ENCODE data around the gene P4HA1.
"Not testable (repeated sequence)": the region's sequence is repeated elsewhere in the genome, so short reads cannot be mapped to it uniquely, and the experiment has no call there.

P4HA1 gene

GRCh38 chr10:73042130-73042529 lies 54.5 kb downstream of the P4HA1 start:
- DNase-seq: no peak

- DNase-seq: no peak
These were observed 57.0 kb downstream of the P4HA1 start for GRCh38 chr10:73039635-73040034.

DNA sequence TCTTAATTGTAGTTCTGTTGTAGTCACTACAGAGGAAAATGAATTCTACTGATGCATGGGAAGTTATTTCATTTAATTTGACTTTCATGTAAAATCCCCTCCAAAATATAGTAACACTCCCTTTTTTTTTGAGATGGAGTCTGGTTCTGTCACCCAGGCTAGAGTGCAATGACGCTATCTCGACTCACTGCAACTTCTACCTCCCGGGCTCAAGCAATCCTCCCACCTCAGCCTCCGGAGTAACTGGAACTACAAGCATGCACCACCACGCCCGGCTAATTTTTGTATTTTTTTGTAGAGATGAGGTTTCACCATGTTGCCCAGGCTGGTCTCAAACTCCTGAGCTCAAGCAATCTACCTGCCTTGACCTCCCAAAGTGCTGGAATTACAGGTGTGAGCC lies 60.4 kb downstream of the P4HA1 start:
- not testable (repeated sequence) for DNase-seq

GRCh38 chr10:73032536-73032935 lies 64.1 kb downstream of the P4HA1 start:
- no peak for DNase-seq

DNA sequence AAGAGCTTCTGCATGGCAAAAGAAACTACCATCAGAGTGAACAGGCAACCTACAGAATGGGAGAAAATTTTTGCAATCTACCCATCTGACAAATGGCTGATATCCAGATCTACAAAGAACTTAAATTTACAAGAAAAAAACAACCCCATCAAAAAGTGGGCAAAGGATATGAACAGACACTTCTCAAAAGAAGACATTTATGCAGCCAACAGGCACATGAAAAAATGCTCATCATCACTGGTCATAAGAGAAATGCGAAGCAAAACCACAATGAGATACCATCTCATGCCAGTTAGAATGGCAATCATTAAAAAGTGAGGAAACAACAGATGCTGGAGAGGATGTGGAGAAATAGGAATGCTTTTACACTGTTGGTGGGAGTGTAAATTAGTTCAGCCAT lies 70.0 kb downstream of the P4HA1 start:
- DNase-seq: not testable (repeated sequence)

DNA sequence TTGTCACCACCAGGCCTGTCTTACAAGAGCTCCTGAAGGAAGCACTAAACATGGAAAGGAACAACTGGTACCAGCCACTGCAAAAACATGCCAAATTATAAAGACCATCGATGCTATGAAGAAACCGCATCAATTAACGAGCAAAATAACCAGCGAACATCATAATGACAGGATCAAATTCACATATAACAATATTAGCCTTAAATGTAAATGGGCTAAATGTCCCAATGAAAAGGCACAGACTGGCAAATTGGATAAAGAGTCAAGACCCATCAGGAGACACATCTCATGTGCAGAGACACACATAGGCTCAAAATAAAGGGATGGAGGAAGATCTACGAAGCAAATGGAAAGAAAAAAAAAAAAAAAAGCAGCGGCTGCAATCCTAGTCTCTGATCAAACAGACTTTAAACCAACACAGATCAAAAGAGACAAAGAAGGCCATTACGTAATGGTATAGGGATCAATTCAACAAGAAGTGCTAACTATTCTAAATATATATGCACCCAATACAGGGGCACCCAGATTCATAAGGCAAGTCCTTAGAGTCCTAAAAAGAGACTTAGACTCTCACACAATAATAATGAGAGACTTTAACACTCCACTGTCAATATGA lies 73.1 kb downstream of the P4HA1 start:
- not testable (repeated sequence) for DNase-seq

DNA sequence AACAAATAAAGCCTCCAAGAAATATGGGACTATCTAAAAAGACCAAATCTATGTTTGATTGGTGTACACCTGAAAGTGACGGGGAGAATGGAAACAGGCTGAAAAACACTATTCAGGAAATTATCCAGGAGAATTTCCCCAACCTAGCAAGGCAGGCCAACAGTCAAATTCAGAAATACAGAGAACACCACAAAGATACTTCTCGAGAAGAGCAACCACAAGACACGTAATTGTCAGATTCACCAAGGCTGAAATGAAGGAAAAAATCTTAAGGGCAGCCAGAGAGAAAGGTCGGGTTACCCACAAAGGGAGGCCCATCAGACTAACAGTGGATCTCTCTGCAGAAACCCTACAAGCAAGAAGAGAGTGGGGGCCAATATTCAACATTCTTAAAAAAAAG lies 73.7 kb downstream of the P4HA1 start:
- DNase-seq: not testable (repeated sequence)

- DNase-seq: not testable (repeated sequence)
These were observed 75.0 kb downstream of the P4HA1 start for GRCh38 chr10:73021538-73022164.

DNA sequence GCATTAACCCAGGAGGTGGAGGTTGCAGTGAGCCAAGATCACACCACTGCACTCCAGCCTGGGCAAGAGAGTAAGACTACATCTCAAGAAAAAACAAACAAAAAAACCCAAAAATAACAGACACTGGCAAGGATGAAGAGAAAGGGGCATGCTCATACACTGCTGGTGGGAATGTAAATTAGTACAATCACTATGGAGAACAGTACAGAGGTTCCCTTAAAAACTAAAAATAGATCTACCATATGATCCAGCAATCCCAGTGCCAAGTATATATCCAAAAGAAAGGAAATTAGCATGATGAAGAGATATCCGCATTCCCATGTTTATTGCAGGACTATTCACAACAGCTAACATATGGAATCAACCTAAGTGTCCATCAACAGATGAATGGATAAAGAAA lies 75.6 kb downstream of the P4HA1 start:
- no peak for DNase-seq

DNA sequence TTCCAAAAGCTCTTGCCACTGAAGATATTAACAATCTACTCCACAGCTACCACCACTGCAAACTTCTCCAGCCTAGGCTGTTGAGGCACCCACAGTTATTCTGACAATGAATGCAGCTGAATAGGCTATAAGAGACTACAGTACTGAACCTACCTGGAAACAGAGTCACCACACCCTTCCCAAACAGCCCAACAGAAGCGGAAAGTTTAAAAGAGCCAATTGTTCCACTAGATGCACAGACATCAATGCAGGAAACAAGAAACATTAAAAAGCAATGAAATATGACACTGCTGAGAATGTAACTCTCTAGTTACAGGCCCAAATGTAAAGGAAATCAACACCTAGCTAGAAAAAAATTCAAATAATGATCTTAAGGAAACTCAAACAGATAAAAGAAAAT lies 77.6 kb downstream of the P4HA1 start:
- DNase-seq: no peak

DNA sequence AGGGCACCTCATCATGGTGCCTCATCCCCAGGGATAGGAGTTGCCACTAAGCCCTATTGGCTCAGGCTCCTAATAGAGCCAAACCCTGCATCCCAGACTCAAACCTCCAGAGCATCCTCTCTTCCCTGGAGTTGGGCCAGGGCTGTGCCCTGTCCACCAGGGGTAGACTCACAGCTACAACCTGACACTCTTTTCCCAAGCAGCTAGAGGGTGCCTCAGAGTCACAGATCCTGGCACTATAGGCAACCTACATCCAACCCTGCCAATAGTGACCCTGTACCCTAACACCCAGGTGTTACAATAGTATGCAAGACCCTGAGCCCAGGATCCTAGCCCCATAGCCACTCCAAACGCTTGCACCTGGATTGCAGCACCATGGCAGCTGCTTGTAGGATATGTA lies 78.0 kb downstream of the P4HA1 start:
- DNase-seq: no peak

DNA sequence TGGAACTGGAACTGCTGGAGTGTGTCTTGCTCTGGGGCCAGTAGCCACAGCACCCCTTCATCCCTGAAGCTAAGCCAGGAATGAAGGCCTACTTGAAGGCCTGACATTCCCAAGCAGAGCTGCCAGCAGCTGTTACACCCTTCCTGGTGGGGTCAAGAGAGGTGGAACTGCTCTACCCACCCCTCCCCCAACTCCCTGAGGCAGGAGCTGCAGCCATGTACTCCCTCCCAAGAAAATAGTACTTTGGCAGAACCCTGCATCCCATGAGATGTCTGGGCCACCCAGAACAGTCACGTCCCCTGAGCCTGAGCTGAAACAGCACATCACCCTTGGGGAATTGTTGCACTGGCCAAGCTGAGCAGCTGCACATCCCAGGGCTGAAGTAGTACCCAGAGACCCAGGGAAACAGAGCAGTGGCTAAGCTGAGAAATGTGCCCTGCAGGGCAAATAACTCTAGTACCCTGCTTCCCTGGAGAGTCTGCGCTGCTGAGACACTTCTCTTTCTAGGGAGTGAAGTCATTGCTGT lies 78.6 kb downstream of the P4HA1 start:
- DNase-seq: no peak

DNA sequence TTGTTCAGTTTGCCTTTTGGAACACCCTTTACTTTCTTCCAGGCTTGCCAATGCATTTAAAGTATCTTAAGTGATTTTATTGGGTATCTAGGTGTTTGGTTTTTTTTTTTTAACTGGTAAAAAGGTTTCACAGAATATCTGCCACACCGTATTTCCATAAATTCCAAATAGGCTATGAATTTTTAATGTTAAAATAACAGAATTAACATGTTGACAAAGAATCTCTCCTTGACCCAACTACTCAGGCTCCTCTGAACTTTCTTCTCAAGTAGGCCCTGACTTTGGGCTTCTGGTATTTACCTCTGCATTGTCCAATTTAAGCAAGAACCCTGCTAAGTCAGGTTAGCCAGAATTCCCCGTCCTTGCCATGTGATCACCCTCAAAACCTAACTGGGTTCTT lies 80.9 kb downstream of the P4HA1 start:
- no peak for DNase-seq

- no peak for DNase-seq
These were observed 92.8 kb downstream of the P4HA1 start for GRCh38 chr10:73003822-73004221.

- DNase-seq: no peak
These were observed 95.7 kb downstream of the P4HA1 start for GRCh38 chr10:73000973-73001372.

DNA sequence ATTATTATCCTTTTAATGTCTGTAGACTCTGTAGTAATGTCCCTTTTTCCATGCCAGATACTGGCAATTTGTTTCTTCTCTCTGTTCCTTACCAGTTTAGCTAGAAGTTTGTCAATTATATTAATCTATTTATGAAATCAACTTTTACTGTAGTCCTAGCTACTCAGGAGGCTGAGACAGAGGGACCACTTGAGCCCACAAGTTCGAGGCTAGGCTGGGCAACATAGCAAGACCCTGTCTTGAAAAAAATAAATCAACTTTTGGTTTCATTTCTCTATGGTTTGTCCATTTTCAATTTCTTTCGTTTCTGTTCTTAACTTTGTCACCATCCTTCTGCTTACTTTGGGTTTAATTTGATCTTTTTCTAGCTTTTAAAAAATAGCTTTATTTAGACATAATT lies 99.6 kb downstream of the P4HA1 start:
- DNase-seq: no peak

GRCh38 chr10:72995459-72995858 lies 101.2 kb downstream of the P4HA1 start:
- not testable (repeated sequence) for DNase-seq

DNA sequence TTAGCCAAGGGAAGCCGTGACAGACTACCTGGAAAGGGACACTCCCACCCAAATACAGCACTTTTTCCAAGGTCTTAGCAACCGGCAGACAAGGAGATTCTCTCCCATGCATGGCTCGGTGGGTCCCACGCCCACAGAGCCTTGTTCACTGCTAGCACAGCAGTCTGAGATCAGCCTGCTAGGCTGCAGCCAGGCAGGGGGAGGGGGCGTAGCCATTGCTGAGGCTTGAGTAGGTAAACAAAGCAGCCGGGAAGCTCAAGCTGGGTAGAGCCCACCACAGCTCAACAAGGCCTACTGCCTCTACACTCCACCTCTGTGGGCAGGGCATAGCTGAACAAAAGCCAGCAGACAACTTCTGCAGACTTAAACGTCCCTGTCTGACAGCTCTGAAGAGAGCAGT lies 106.9 kb downstream of the P4HA1 start:
- not testable (repeated sequence) for DNase-seq

DNA sequence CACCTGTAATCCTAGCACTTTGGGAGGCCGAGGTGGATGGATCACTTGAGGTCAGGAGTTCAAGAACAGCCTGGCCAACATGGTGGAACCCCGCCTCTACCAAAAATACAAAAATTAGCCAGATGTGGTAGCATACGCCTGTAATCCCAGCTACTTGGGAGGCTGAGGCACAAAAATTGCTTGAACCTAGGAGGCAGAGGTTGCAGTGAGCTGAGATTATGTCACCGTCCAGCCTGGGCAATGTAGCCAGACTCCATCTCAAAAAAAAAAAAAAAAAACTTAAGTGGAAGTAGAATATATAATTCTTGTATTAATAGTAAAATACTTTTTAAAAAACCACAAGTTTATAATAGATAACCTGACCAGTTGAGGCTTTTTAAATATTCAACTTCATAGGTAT lies 112.0 kb downstream of the P4HA1 start:
- DNase-seq: not testable (repeated sequence)

DNA sequence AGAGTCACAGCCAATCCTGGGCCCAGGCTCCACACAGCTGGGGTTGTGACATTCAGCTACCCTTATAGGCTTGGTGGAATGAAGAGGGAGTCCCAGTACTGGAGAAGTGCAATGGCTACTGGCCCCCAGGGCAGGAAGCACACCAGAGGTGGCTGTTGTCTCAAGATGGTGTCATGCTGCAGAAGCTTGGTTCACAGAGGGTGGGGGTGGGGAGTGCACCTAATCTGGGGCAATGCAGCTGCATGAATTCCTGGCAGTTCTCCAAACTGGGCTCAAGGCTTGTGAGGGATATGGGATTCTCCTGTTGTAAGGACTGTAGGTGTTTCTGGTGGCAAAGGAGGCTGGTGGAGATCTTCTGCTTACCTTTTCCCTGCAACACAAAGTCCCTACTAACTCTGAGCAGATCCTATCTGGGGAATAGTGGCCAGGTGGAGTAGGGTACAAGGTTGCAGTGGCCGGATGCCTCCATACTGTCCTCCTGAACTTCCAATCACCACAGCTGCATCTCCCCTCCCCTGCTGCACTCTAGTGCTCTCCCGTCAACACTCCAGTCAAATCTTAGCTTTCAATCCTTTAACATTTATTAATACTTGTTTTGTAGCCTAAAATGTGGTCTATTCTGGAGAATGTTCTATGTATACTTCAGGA lies 114.7 kb downstream of the P4HA1 start:
- no peak for DNase-seq

DNA sequence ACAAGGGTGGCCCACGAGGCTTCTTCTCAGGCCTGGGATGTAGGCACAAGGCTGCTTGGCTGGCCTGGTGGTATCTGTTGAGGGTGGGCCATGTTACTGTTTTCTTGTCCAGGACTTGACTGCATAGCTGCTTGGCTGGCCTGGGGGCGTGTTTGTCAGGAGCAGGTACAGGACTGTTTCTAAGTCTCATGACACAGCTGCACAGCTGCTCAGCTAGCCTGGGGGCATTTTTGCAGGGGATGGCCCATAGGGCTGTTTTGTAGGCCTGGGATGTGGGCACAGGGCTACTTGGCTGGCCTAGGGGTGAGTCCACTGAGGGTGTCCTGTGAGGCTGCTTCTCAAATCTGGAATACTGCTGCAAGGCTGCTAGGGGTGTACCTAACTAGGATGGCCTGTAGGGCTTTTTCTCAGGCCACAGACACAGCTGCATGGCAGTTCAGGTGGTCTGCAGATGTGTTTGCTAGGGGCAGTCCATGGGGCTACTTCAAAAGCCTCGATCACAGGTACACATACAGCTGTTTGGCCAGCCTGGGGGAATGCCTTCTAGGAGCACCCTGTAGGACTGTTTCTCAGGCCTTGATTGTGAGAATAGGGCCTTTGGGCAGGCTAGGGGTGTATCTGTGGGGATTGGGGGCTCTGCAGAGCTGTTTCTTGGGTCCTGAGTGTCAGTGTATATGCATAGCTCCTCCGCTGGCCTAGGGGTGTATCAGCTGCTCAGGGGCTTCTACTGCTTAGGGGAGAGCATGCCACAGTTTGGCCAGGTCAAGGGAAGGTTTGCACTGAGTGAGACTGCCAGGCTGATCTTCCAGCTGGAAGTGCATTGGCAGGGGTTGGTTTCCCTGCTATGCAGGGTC lies 115.4 kb downstream of the P4HA1 start:
- DNase-seq: no peak

- no peak for DNase-seq
These were observed 116.3 kb downstream of the P4HA1 start for GRCh38 chr10:72980348-72980747.

DNA sequence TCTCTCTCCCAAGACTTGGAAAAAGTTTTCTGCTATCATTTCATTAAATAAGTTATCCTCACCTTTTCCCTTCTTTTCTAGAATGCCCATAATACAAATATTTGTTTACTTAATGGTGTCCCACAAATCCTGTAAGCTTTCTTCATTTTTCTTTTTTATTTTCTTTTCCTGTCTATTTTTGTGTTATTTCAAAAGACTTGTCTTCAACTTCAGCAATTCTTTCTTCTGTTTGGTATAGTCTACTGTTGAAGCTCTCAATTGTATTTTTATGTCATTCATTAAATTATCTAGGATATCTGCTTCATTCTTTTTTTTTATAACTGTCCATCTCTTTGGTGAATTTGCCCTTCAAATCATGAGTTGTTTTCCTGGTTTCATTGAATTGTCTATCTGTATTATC lies 117.0 kb downstream of the P4HA1 start:
- DNase-seq: no peak
